CD4-positive, CD25-positive, alpha-beta regulatory T cell (primary cell): ENCODE measurements around the gene MPHOSPH9. TPM values are rescaled to one million over a fixed set of nuclear protein-coding genes. Genes with fewer than 3 reads are reported as not detected.

Experiments
- ATAC-seq, 2 donors: fragments of 150-1000 bp; cut with Tn5 transposase; one replicate each; pipeline ENCODE4 v1.10.0; 2021; ENCODE audit warnings: low read depth in 2 of 2, moderate number of reproducible peaks in 2 of 2, moderate library complexity in 1 of 2
- DNase-seq, 3 donors: peaks; one replicate each; pipeline versions ENCODE4 v3.0.0 to v3.0.0-alpha.2; 2012 to 2022; ENCODE audit warnings: mixed read lengths in 1 of 3
- H3K27ac ChIP-seq: one replicate; pipeline ENCODE4 v1.7.0; 2013; ENCODE audit warnings: mild to moderate bottlenecking, low read length; ENCODE audit not compliant: insufficient read depth, poor library complexity, severe bottlenecking
- H3K27me3 ChIP-seq: one replicate; pipeline ENCODE4 v1.7.0; 2013; ENCODE audit warnings: low read length; ENCODE audit not compliant: control insufficient read depth, insufficient read depth
- H3K36me3 ChIP-seq: one replicate; pipeline ENCODE4 v1.7.0; 2013; ENCODE audit warnings: mild to moderate bottlenecking, low read length, moderate library complexity; ENCODE audit not compliant: control insufficient read depth, insufficient read depth
- H3K4me1 ChIP-seq: 2 replicates; pipeline ENCODE4 v1.7.0; 2013; ENCODE audit warnings: mild to moderate bottlenecking, low read length; ENCODE audit not compliant: insufficient read depth, control insufficient read depth, poor library complexity, severe bottlenecking
- H3K4me3 ChIP-seq: one replicate; pipeline ENCODE4 v1.7.0; 2013; ENCODE audit warnings: low read depth, mild to moderate bottlenecking, low read length, moderate library complexity
- H3K9me3 ChIP-seq, 2 experiments: 1 replicate in 1 of 2; 2 replicates in 1 of 2; pipeline ENCODE4 v1.7.0; 2013; ENCODE audit warnings: low read length in 2 of 2, mild to moderate bottlenecking in 1 of 2, moderate library complexity in 1 of 2; ENCODE audit not compliant: control insufficient read depth in 2 of 2
- H3K27ac Mint-ChIP-seq, 3 donors: one replicate each; pipeline ENCODE4 v1.8.0; 2020 to 2022; ENCODE audit warnings: mild to moderate bottlenecking in 3 of 3, mixed read lengths in 3 of 3, moderate library complexity in 2 of 3
- H3K27me3 Mint-ChIP-seq: one replicate; pipeline ENCODE4 v1.8.0; 2022; ENCODE audit warnings: mild to moderate bottlenecking, mixed read lengths
- H3K36me3 Mint-ChIP-seq: one replicate; pipeline ENCODE4 v1.8.0; 2020; ENCODE audit warnings: mixed read lengths
- H3K4me1 Mint-ChIP-seq, 4 donors: one replicate each; pipeline ENCODE4 v1.8.0; 2020 to 2022; ENCODE audit warnings: mixed read lengths in 4 of 4, mild to moderate bottlenecking in 1 of 4
- H3K4me3 Mint-ChIP-seq, 4 donors: one replicate each; pipeline ENCODE4 v1.8.0; 2020 to 2022; ENCODE audit warnings: mild to moderate bottlenecking in 4 of 4, mixed read lengths in 4 of 4, moderate library complexity in 3 of 4
- H3K9me3 Mint-ChIP-seq, 7 donors: one replicate each; pipeline ENCODE4 v1.8.0; 2020 to 2022; ENCODE audit warnings: mixed read lengths in 7 of 7, mild to moderate bottlenecking in 3 of 7, moderate library complexity in 2 of 7
- polyA plus RNA-seq, 4 donors: library from polyadenylated mRNA; unstranded; fragments of 300-500 nt; fragmentation: Illumina TruSeq; gene quantifications; one replicate each; pipeline ENCODE4 v1.2.3, GENCODE V29; 2021
- total RNA-seq: library from RNA; stranded (reverse); gene quantifications from one replicate; pipeline ENCODE4 v1.2.3, GENCODE V29; 2022

Gene MPHOSPH9
- total and polyA plus RNA-seq, 5 donors from 2014 or later: 30.9 to 83.5 (median 48.2) TPM

GRCh38 chr12:123149501-123150274 is 83.3 kb downstream of the MPHOSPH9 start:
- Mint-ChIP-seq H3K4me3 (peak overlapping the region; percentile 82 to 96 (median 92)), H3K27me3 (no peaks in the 10 kb centered on the region), H3K4me1 (peaks cover 30 to 70% (median 54%) of the 10 kb centered on the region in 4 donors), H3K36me3 (peaks cover 8% of the 10 kb centered on the region), H3K9me3 (peaks cover 0 to 1% (median 0%) of the 10 kb centered on the region in 7 donors), H3K27ac (peak overlapping the region; percentile 71 to 93 (median 93))
- Histone ChIP-seq H3K27ac (peak overlapping the region; percentile 51), H3K27me3 (no peaks in the 10 kb centered on the region), H3K4me3 (peak overlapping the region; percentile 29), H3K4me1 (peaks cover 41% of the 10 kb centered on the region), H3K36me3 (no peaks in the 10 kb centered on the region), H3K9me3 (no peaks in the 10 kb centered on the region)
- DNase-seq: no peak
- no peak for ATAC-seq

GRCh38 chr12:123149088-123149487 is 83.9 kb downstream of the MPHOSPH9 start:
- Histone ChIP-seq H3K4me1 (peaks cover 41% of the 10 kb centered on the region), H3K27ac (peak overlapping the region; percentile 43), H3K36me3 (no peaks in the 10 kb centered on the region), H3K4me3 (peak overlapping the region; percentile 29), H3K9me3 (no peaks in the 10 kb centered on the region), H3K27me3 (no peaks in the 10 kb centered on the region)
- H3K27me3 Mint-ChIP-seq: no peaks in the 10 kb centered on the region
- ATAC-seq (no peak), DNase-seq (no peak)
- peaks cover 8% of the 10 kb centered on the region for H3K36me3 Mint-ChIP-seq
- peak overlapping the region; percentile 84 to 93 (median 93) for H3K27ac Mint-ChIP-seq
- peaks cover 30 to 74% (median 57%) of the 10 kb centered on the region in 4 donors for H3K4me1 Mint-ChIP-seq
- H3K9me3 Mint-ChIP-seq: peaks cover 0 to 1% (median 0%) of the 10 kb centered on the region in 7 donors
- H3K4me3 Mint-ChIP-seq: peak overlapping the region; percentile 82 to 96 (median 92)

GRCh38 chr12:123148655-123149054 is 84.3 kb downstream of the MPHOSPH9 start:
- H3K4me3 Mint-ChIP-seq: peak overlapping the region; percentile 82 to 96 (median 92)
- peak overlapping the region; percentile 84 to 93 (median 93) for H3K27ac Mint-ChIP-seq

GRCh38 chr12:123148223-123148622 is 84.7 kb downstream of the MPHOSPH9 start:
- no peaks in the 10 kb centered on the region for H3K36me3 ChIP-seq
- H3K27me3 ChIP-seq: no peaks in the 10 kb centered on the region
- peak overlapping the region; percentile 82 to 96 (median 92) for H3K4me3 Mint-ChIP-seq
- no peak for ATAC-seq
- H3K4me3 ChIP-seq: peak overlapping the region; percentile 29
- peaks cover 8% of the 10 kb centered on the region for H3K36me3 Mint-ChIP-seq
- peaks cover 30 to 78% (median 58%) of the 10 kb centered on the region in 4 donors for H3K4me1 Mint-ChIP-seq
- DNase-seq: no peak
- peak overlapping the region; percentile 72 to 93 (median 93) for H3K27ac Mint-ChIP-seq
- no peak overlapping the region for H3K27ac ChIP-seq
- H3K27me3 Mint-ChIP-seq: no peaks in the 10 kb centered on the region
- peaks cover 0 to 1% (median 0%) of the 10 kb centered on the region in 7 donors for H3K9me3 Mint-ChIP-seq
- peaks cover 41% of the 10 kb centered on the region for H3K4me1 ChIP-seq
- no peaks in the 10 kb centered on the region for H3K9me3 ChIP-seq

More at GRCh38 chr12:123148655-123149054, 84.3 kb downstream of the MPHOSPH9 start:
- H3K36me3 Mint-ChIP-seq: peaks cover 8% of the 10 kb centered on the region
- peaks cover 0 to 1% (median 0%) of the 10 kb centered on the region in 7 donors for H3K9me3 Mint-ChIP-seq
- DNase-seq (no peak), ATAC-seq (no peak)
- no peaks in the 10 kb centered on the region for H3K27me3 Mint-ChIP-seq
- peak overlapping the region; percentile 43 for H3K27ac ChIP-seq
- peaks cover 30 to 78% (median 59%) of the 10 kb centered on the region in 4 donors for H3K4me1 Mint-ChIP-seq
- no peaks in the 10 kb centered on the region for H3K36me3 ChIP-seq
- no peaks in the 10 kb centered on the region for H3K9me3 ChIP-seq
- H3K4me3 ChIP-seq: peak overlapping the region; percentile 29
- no peaks in the 10 kb centered on the region for H3K27me3 ChIP-seq
- H3K4me1 ChIP-seq: peaks cover 41% of the 10 kb centered on the region

GRCh38 chr12:123145211-123145610 is 87.7 kb downstream of the MPHOSPH9 start:
- Histone ChIP-seq H3K4me1 (peaks cover 30% of the 10 kb centered on the region), H3K27me3 (no peaks in the 10 kb centered on the region), H3K4me3 (no peak overlapping the region), H3K9me3 (no peaks in the 10 kb centered on the region), H3K36me3 (no peaks in the 10 kb centered on the region), H3K27ac (no peak overlapping the region)
- Mint-ChIP-seq H3K4me3 (peak overlapping the region in 1 of 4 donors; percentile 48), H3K4me1 (peaks cover 30 to 91% (median 67%) of the 10 kb centered on the region in 4 donors), H3K9me3 (peaks cover 0 to 1% (median 0%) of the 10 kb centered on the region in 7 donors), H3K36me3 (peaks cover 8% of the 10 kb centered on the region), H3K27ac (peak overlapping the region; percentile 5 to 94 (median 75)), H3K27me3 (no peaks in the 10 kb centered on the region)
- DNase-seq (no peak), ATAC-seq (no peak)

GRCh38 chr12:123143736-123144461 is 89.0 kb downstream of the MPHOSPH9 start:
- no peak for DNase-seq
- H3K27ac ChIP-seq: no peak overlapping the region
- no peak for ATAC-seq
- H3K36me3 ChIP-seq: no peaks in the 10 kb centered on the region
- Mint-ChIP-seq H3K27ac (peak overlapping the region; percentile 20 to 80 (median 75)), H3K4me3 (no peak overlapping the region), H3K9me3 (peaks cover 0 to 1% (median 0%) of the 10 kb centered on the region in 7 donors), H3K4me1 (peaks cover 26 to 89% (median 62%) of the 10 kb centered on the region in 4 donors), H3K27me3 (no peaks in the 10 kb centered on the region), H3K36me3 (peaks cover 8% of the 10 kb centered on the region)
- H3K27me3 ChIP-seq: no peaks in the 10 kb centered on the region
- H3K4me1 ChIP-seq: peaks cover 25% of the 10 kb centered on the region
- no peaks in the 10 kb centered on the region for H3K9me3 ChIP-seq
- H3K4me3 ChIP-seq: no peak overlapping the region

GRCh38 chr12:123142921-123143735 is 89.8 kb downstream of the MPHOSPH9 start:
- DNase-seq (no peak), ATAC-seq (peak in 1 of 2 donors; percentile 14)
- H3K4me1 Mint-ChIP-seq: peaks cover 19 to 84% (median 55%) of the 10 kb centered on the region in 4 donors
- H3K36me3 ChIP-seq: no peaks in the 10 kb centered on the region
- H3K27me3 ChIP-seq: no peaks in the 10 kb centered on the region
- H3K27ac ChIP-seq: no peak overlapping the region
- no peak overlapping the region for H3K4me3 ChIP-seq
- no peak overlapping the region for H3K4me3 Mint-ChIP-seq
- H3K4me1 ChIP-seq: peaks cover 19% of the 10 kb centered on the region
- peaks cover 0 to 1% (median 0%) of the 10 kb centered on the region in 7 donors for H3K9me3 Mint-ChIP-seq
- no peaks in the 10 kb centered on the region for H3K9me3 ChIP-seq
- H3K27ac Mint-ChIP-seq: peak overlapping the region; percentile 17 to 79 (median 26)
- peaks cover 8% of the 10 kb centered on the region for H3K36me3 Mint-ChIP-seq
- no peaks in the 10 kb centered on the region for H3K27me3 Mint-ChIP-seq
